ENCODE measurements around the gene CWC22. TPM values are rescaled to one million over a fixed set of nuclear protein-coding genes. Genes with fewer than 3 reads are reported as not detected.

Gene CWC22
- total and polyA plus RNA-seq, 2 donors (not counting 1 experiment from before 2014, with no cell fraction given) = 6.4 to 22.5 TPM

- TF ChIP-seq EZH2 (IDR thresholded peaks at IDR 0.05; ENCODE audit: low read length, missing control alignments) (no peak), CTCF (conservative IDR thresholded peaks at IDR 0.05 in 1 of 2, IDR thresholded peaks at IDR 0.05 in 1 of 2; ENCODE audit: low read depth in 1 of 2, low read length in 2 of 2) (no peak)
- Histone ChIP-seq H4K20me1 (ENCODE audit: control insufficient read depth, extremely low read depth, insufficient read depth, low read length) (no peaks in the 10 kb centered on the region), H3K79me2 (ENCODE audit: control insufficient read depth, insufficient read depth, low read length) (no peaks in the 10 kb centered on the region), H3K27ac (ENCODE audit: insufficient read depth, low read length) (no peak overlapping the region), H3K9ac (ENCODE audit: insufficient read depth, low read length) (no peak overlapping the region), H2AFZ (ENCODE audit: low read length) (no peak overlapping the region), H3K36me3 (ENCODE audit: control insufficient read depth, insufficient read depth, low read length) (no peaks in the 10 kb centered on the region), H3K27me3 (ENCODE audit: control insufficient read depth, insufficient read depth, low read length) (no peaks in the 10 kb centered on the region), H3K4me2 (ENCODE audit: extremely low read depth, insufficient read depth, low read length) (no peak overlapping the region), H3K4me1 (ENCODE audit: control insufficient read depth, extremely low read depth, insufficient read depth, low read length) (no peaks in the 10 kb centered on the region), H3K4me3 (replicated peaks in 1 of 4; ENCODE audit: control extremely low read depth in 1 of 4, insufficient read depth in 1 of 4, low read depth in 3 of 4, low read length in 4 of 4) (no peak overlapping the region), H3K9me3 (ENCODE audit: control insufficient read depth, insufficient read depth, low read depth, low read length) (no peaks in the 10 kb centered on the region)
- DNase-seq (ENCODE audit: low read depth in 2 of 2) = no peak
Observed at GRCh38 chr2:179966778-179967394, 40.2 kb downstream of the CWC22 start.

- H3K79me2 ChIP-seq (ENCODE audit: control insufficient read depth, insufficient read depth, low read length) = no peaks in the 10 kb centered on the region
- H3K4me2 ChIP-seq (ENCODE audit: extremely low read depth, insufficient read depth, low read length) = no peak overlapping the region
Observed at GRCh38 chr2:179965291-179966258, 41.5 kb downstream of the CWC22 start.

More at GRCh38 chr2:179965291-179966258, 41.5 kb downstream of the CWC22 start:
- TF ChIP-seq CTCF (conservative IDR thresholded peaks at IDR 0.05 in 1 of 2, IDR thresholded peaks at IDR 0.05 in 1 of 2; ENCODE audit: low read depth in 1 of 2, low read length in 2 of 2) = no peak
- no peak for TF ChIP-seq EZH2 (IDR thresholded peaks at IDR 0.05; ENCODE audit: low read length, missing control alignments)
- no peaks in the 10 kb centered on the region for H3K9me3 ChIP-seq (ENCODE audit: control insufficient read depth, insufficient read depth, low read depth, low read length)
- H2AFZ ChIP-seq (ENCODE audit: low read length) = no peak overlapping the region
- no peaks in the 10 kb centered on the region for H3K27me3 ChIP-seq (ENCODE audit: control insufficient read depth, insufficient read depth, low read length)
- no peak overlapping the region for H3K27ac ChIP-seq (ENCODE audit: insufficient read depth, low read length)
- no peak overlapping the region for H3K9ac ChIP-seq (ENCODE audit: insufficient read depth, low read length)
- no peaks in the 10 kb centered on the region for H4K20me1 ChIP-seq (ENCODE audit: control insufficient read depth, extremely low read depth, insufficient read depth, low read length)
- no peaks in the 10 kb centered on the region for H3K36me3 ChIP-seq (ENCODE audit: control insufficient read depth, insufficient read depth, low read length)
- DNase-seq (ENCODE audit: low read depth in 2 of 2) = no peak
- H3K4me1 ChIP-seq (ENCODE audit: control insufficient read depth, extremely low read depth, insufficient read depth, low read length) = no peaks in the 10 kb centered on the region
- H3K4me3 ChIP-seq (replicated peaks in 1 of 4; ENCODE audit: control extremely low read depth in 1 of 4, insufficient read depth in 1 of 4, low read depth in 3 of 4, low read length in 4 of 4) = no peak overlapping the region

Measured in fibroblast of lung (primary cell).